SK-N-SH treated with all-trans-retinoic acid at 6 μM for 48 hours (cell line): ENCODE results near the gene APOL4.
"Not testable (repeated sequence)": the region's sequence is repeated elsewhere in the genome, so short reads cannot be mapped to it uniquely, and the experiment has no call there.

Experiments used
- ATAC-seq: fragments of 200-7000 bp; cut with Tn5 transposase; 3 replicates; pipeline ENCODE4 v1.9.1; 2020; ENCODE audit warnings: mild to moderate bottlenecking, moderate library complexity
- ARNTL ChIP-seq: fragments of 450-650 bp; formaldehyde crosslinking; IDR thresholded peaks from 2 replicates; pipeline ENCODE4 v1.5.0; 2020; ENCODE audit warnings: low read depth, mild to moderate bottlenecking, moderate library complexity, borderline replicate concordance
- BACH2 ChIP-seq: fragments of 250-450 bp; sonication (Bioruptor Pico); IDR thresholded peaks from 2 replicates; pipeline ENCODE4 v1.9.0; 2021; ENCODE audit warnings: mild to moderate bottlenecking, borderline replicate concordance
- CSDC2 ChIP-seq: fragments of 250-450 bp; sonication (Bioruptor Pico); IDR thresholded peaks from 2 replicates; pipeline ENCODE4 v1.5.0; 2020; ENCODE audit warnings: mild to moderate bottlenecking, moderate library complexity
- ESRRG ChIP-seq: fragments of 250-450 bp; sonication (Bioruptor Pico); IDR thresholded peaks from 2 replicates; pipeline ENCODE4 v1.6.1; 2021; ENCODE audit warnings: mild to moderate bottlenecking
- GLIS3 ChIP-seq: fragments of 250-450 bp; sonication (Bioruptor Pico); IDR thresholded peaks from 2 replicates; pipeline ENCODE4 v1.5.0; 2020; ENCODE audit warnings: mild to moderate bottlenecking, moderate library complexity
- ISL1 ChIP-seq: fragments of 250-450 bp; sonication (Bioruptor Pico); IDR thresholded peaks from 2 replicates; pipeline ENCODE4 v2.1.2; 2022; ENCODE audit warnings: mild to moderate bottlenecking, moderate library complexity
- OSR1 ChIP-seq: fragments of 250-450 bp; sonication (Bioruptor Pico); IDR thresholded peaks from 2 replicates; pipeline ENCODE4 v1.8.0; 2022; ENCODE audit warnings: moderate library complexity, mild to moderate bottlenecking, inconsistent platforms
- PPARA ChIP-seq: fragments of 250-450 bp; sonication (Bioruptor Pico); IDR thresholded peaks from 2 replicates; pipeline ENCODE4 v1.5.0; 2020; ENCODE audit warnings: mild to moderate bottlenecking, borderline replicate concordance
- RARB ChIP-seq: fragments of 250-450 bp; sonication (Bioruptor Pico); IDR thresholded peaks from 2 replicates; pipeline ENCODE4 v1.8.0; 2021; ENCODE audit warnings: mild to moderate bottlenecking, moderate library complexity
- SNAI2 ChIP-seq: fragments of 250-450 bp; sonication (Bioruptor Pico); IDR thresholded peaks from 2 replicates; pipeline ENCODE4 v1.5.0; 2020; ENCODE audit warnings: mild to moderate bottlenecking, moderate library complexity
- TCF4 ChIP-seq: fragments of 250-450 bp; sonication (Bioruptor Pico); IDR thresholded peaks from 2 replicates; pipeline ENCODE4 v1.8.0; 2021; ENCODE audit warnings: mild to moderate bottlenecking, moderate library complexity, borderline replicate concordance
- ZC3H10 ChIP-seq: fragments of 250-450 bp; sonication (Bioruptor Pico); IDR thresholded peaks from 2 replicates; pipeline ENCODE4 v1.5.1; 2021; ENCODE audit warnings: mild to moderate bottlenecking, moderate library complexity
- ZFP3 ChIP-seq: fragments of 250-450 bp; sonication (Bioruptor Pico); IDR thresholded peaks from 2 replicates; pipeline ENCODE4 v1.5.0; 2020; ENCODE audit warnings: mild to moderate bottlenecking, moderate library complexity
- ZFP30 ChIP-seq: fragments of 450-650 bp; formaldehyde crosslinking; IDR thresholded peaks from 2 replicates; pipeline ENCODE4 v1.5.0; 2022; ENCODE audit warnings: mild to moderate bottlenecking, moderate library complexity
- ZNF565 ChIP-seq: fragments of 450-650 bp; formaldehyde crosslinking; conservative IDR thresholded peaks from 2 replicates; pipeline ENCODE4 v1.5.0; 2020; ENCODE audit warnings: low read depth, mild to moderate bottlenecking, moderate library complexity
- ZNF70 ChIP-seq: fragments of 450-650 bp; formaldehyde crosslinking; IDR thresholded peaks from 2 replicates; pipeline ENCODE4 v1.5.0; 2020; ENCODE audit warnings: mild to moderate bottlenecking, moderate library complexity
- ZNF8 ChIP-seq: fragments of 450-650 bp; formaldehyde crosslinking; IDR thresholded peaks from 2 replicates; pipeline ENCODE4 v1.5.0; 2020; ENCODE audit warnings: mild to moderate bottlenecking, moderate library complexity
- TF ChIP-seq, protein P1 (sequence below): fragments of 250-450 bp; sonication (Bioruptor Pico); IDR thresholded peaks from 2 replicates; pipeline ENCODE4 v1.5.1; 2020; ENCODE audit warnings: low read depth, mild to moderate bottlenecking, moderate library complexity
- TF ChIP-seq, protein P2 (sequence below): fragments of 250-450 bp; sonication (Bioruptor Pico); IDR thresholded peaks from 2 replicates; pipeline ENCODE4 v1.8.0; 2020; ENCODE audit warnings: mild to moderate bottlenecking, moderate library complexity, borderline replicate concordance
- TF ChIP-seq, protein P3 (sequence below): fragments of 250-450 bp; sonication (Bioruptor Pico); IDR thresholded peaks from 2 replicates; pipeline ENCODE4 v1.5.1; 2021; ENCODE audit warnings: mild to moderate bottlenecking, moderate library complexity

The APOL4 gene

DNA sequence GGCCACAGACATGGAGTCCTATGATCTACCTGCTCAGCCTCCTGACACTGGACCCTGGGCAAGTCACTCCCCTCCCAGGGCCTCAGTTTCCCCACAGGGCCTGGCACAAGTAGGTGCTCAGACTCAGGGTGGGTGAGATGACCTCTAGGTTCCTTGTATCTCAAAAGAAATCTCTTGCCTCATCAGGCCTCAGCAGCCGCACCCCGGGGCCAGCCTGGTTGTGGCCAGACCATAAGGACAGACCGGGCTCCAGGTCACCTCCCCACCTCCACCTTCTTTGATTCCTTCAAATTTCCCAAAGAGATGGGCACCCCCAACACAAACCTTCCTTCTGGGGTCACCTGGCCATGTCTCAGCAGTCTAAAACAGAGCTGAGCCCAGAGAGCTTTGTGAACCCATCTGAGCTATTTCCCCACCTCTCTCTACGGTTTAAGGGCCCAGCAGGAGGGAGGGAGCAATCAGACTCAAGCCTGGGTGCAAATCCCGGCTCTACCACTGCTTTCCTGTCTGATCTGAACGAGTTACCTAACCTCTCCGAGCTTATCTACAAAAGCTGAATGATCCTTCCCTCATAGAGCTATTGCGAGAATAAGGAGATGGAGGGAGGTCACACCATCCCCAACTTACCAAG is 2.5 kb upstream of the APOL4 start (continued):
- TF ChIP-seq, protein P1, sequence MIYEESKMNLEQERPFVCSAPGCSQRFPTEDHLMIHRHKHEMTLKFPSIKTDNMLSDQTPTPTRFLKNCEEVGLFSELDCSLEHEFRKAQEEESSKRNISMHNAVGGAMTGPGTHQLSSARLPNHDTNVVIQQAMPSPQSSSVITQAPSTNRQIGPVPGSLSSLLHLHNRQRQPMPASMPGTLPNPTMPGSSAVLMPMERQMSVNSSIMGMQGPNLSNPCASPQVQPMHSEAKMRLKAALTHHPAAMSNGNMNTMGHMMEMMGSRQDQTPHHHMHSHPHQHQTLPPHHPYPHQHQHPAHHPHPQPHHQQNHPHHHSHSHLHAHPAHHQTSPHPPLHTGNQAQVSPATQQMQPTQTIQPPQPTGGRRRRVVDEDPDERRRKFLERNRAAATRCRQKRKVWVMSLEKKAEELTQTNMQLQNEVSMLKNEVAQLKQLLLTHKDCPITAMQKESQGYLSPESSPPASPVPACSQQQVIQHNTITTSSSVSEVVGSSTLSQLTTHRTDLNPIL: no peak

DNA sequence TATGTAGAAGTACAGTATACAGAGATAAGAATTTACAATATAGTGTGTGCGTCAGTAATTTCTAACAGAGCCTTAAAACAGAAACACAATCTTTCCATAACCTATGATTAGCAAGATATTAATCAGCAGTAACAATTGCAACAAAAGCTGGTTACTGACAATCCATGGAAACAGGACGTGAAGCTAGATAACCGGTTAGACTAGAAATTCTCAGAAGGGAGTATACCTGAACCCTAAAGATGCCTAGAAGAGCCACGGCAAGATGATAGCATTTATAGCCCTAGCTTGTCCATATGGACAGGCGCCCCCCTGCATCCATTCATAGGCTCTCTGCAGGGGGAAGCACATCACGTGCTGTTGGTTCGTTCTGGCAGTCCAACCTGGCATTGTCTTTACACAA is 1.8 kb upstream of the APOL4 start:
- not testable (repeated sequence) for ATAC-seq

DNA sequence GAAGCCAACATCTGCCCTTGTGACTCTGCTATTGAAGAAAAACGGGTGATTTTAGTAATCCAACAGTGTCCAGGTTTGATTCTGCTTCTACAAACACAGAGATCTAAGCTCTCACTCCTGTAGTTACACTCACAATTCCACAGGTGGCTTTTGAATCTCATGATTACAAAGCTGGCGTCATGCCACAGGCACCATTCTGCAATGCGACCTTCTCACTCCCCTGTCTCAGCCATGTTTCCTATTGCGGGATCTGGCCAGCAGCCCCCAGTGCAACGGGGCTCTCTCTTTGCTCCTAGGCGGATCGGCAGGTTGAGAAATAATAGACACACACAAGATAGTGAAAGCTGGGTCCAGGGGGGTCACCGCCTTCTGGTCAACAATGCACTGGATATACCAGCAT is 1.3 kb upstream of the APOL4 start:
- not testable (repeated sequence) for ATAC-seq

DNA sequence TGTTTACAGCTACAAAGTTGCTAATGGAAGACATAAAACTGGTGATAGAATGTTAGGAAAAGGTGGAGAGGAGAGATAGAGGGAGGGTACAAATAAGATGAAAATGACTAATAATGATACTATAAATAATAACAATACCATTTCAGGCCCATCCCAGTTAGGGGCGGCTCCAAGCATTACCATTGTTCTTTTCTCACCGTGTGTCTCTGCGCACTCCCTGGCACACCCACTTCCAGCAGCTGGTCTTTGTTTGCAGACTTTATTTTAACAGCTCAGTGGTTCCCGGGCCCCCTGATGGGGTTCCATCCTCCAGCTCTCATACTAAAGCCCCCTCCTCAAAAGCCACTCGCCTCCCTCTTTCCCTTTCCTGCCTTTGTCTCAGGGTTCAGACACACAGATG is 584 bp downstream of the APOL4 start:
- not testable (repeated sequence) for ATAC-seq

DNA sequence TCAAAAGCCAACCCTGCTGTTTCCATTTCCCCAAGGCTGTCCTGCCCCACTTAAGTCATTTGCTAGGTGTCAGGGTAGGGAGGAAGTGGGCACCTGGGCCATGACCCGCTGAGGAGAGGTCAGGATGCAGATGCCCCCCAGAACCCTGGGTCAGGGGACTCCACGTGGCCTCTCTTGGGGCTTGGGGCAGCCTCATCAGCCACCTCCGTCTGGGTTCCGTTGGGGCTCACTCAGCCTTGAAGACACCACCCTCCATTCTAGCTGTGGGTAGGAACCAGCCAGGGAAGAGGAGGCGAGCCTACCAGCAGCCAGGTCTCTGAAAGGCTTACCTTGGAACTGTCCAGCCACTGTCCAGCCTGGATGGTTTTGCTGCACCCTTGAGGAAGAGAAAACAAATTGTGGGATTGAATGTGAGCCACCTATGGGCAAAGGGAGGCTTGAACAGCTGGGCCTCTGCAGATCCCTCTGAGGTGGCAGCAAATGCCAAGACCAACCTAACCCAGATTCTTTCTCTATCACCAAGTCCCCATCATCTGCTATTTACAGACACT is 2.5 kb downstream of the APOL4 start:
- no peak for ATAC-seq
- TF ChIP-seq, protein P2, sequence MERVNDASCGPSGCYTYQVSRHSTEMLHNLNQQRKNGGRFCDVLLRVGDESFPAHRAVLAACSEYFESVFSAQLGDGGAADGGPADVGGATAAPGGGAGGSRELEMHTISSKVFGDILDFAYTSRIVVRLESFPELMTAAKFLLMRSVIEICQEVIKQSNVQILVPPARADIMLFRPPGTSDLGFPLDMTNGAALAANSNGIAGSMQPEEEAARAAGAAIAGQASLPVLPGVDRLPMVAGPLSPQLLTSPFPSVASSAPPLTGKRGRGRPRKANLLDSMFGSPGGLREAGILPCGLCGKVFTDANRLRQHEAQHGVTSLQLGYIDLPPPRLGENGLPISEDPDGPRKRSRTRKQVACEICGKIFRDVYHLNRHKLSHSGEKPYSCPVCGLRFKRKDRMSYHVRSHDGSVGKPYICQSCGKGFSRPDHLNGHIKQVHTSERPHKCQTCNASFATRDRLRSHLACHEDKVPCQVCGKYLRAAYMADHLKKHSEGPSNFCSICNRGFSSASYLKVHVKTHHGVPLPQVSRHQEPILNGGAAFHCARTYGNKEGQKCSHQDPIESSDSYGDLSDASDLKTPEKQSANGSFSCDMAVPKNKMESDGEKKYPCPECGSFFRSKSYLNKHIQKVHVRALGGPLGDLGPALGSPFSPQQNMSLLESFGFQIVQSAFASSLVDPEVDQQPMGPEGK (CRISPR knock-in tag): no peak
- TF ChIP-seq ZFP3: no peak
- no peak for TF ChIP-seq ZNF70
- TF ChIP-seq SNAI2 (CRISPR knock-in tag): no peak
- no peak for TF ChIP-seq OSR1 (CRISPR knock-in tag)
- no peak for TF ChIP-seq RARB (CRISPR knock-in tag)
- TF ChIP-seq ARNTL (CRISPR knock-in tag): no peak
- TF ChIP-seq, protein P1: no peak
- TF ChIP-seq, protein P3, sequence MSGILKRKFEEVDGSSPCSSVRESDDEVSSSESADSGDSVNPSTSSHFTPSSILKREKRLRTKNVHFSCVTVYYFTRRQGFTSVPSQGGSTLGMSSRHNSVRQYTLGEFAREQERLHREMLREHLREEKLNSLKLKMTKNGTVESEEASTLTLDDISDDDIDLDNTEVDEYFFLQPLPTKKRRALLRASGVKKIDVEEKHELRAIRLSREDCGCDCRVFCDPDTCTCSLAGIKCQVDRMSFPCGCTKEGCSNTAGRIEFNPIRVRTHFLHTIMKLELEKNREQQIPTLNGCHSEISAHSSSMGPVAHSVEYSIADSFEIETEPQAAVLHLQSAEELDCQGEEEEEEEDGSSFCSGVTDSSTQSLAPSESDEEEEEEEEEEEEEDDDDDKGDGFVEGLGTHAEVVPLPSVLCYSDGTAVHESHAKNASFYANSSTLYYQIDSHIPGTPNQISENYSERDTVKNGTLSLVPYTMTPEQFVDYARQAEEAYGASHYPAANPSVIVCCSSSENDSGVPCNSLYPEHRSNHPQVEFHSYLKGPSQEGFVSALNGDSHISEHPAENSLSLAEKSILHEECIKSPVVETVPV: no peak
- no peak for TF ChIP-seq ZNF8 (CRISPR knock-in tag)
- no peak for TF ChIP-seq BACH2
- TF ChIP-seq TCF4: no peak
- TF ChIP-seq CSDC2 (CRISPR knock-in tag): no peak
- TF ChIP-seq ISL1 (CRISPR knock-in tag): no peak
- no peak for TF ChIP-seq PPARA
- TF ChIP-seq ZNF565 (CRISPR knock-in tag): no peak
- TF ChIP-seq GLIS3 (CRISPR knock-in tag): no peak
- TF ChIP-seq ESRRG (CRISPR knock-in tag): no peak
- no peak for TF ChIP-seq ZC3H10
- TF ChIP-seq ZFP30: no peak

DNA sequence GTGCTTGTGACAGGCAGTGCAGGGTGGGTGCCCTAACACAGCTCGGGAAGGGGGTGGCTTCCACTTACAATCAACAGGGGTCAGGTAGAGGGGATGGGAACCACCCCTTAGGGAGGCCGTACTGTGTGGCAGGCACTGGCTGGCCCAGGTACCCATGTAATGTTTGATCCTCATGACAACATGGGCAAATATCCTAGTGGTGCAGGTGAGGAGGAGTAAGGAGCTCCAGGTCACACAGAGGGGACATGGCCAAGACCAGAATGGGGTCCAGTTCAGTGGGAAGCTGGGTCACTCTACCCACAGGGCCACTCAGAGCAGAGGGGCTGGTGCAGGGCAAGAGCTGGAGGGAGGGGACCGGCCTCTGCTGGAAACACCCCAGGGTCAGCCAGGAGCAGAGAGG is 3.1 kb downstream of the APOL4 start:
- no peak for TF ChIP-seq SNAI2 (CRISPR knock-in tag)
- TF ChIP-seq ZNF8 (CRISPR knock-in tag): no peak
- no peak for TF ChIP-seq ZFP30
- no peak for TF ChIP-seq RARB (CRISPR knock-in tag)
- TF ChIP-seq, all 23 proteins: peak for 0
- no peak for ATAC-seq
